WTC11 (cell line): Measurements from ENCODE around the gene ANP32E.

ENCODE experiments used
- AFF4 ChIP-seq: sonication (generic); formaldehyde crosslinking; IDR thresholded peaks from 2 replicates; pipeline ENCODE4 v1.8.1; 2023; ENCODE audit warnings: mild to moderate bottlenecking, missing genetic modification reagents, borderline replicate concordance
- ARID4B ChIP-seq: sonication (generic); formaldehyde crosslinking; IDR thresholded peaks from 2 replicates; pipeline ENCODE4 v1.8.0; 2023; ENCODE audit warnings: missing genetic modification reagents, mild to moderate bottlenecking, borderline replicate concordance
- ATF3 ChIP-seq: sonication (generic); formaldehyde crosslinking; conservative IDR thresholded peaks from 2 replicates; pipeline ENCODE4 v1.8.1; 2022; ENCODE audit warnings: mild to moderate bottlenecking, missing genetic modification reagents
- CTCF ChIP-seq: fragments of 200-600 bp; IDR thresholded peaks from 2 replicates; pipeline ENCODE4 v1.8.0; 2022; ENCODE audit warnings: antibody characterized with exemption
- ETV6 ChIP-seq: sonication (generic); formaldehyde crosslinking; IDR thresholded peaks from 2 replicates; pipeline ENCODE4 v1.8.1; 2022; ENCODE audit warnings: mild to moderate bottlenecking, missing genetic modification reagents
- FOXK1 ChIP-seq: sonication (generic); formaldehyde crosslinking; IDR thresholded peaks from 2 replicates; pipeline ENCODE4 v1.8.0; 2022; ENCODE audit warnings: mild to moderate bottlenecking, moderate library complexity, missing genetic modification reagents
- GABPB1 ChIP-seq: sonication (generic); formaldehyde crosslinking; IDR thresholded peaks from 2 replicates; pipeline ENCODE4 v1.8.1; 2023; ENCODE audit warnings: mild to moderate bottlenecking, missing genetic modification reagents
- MAX ChIP-seq: sonication (generic); formaldehyde crosslinking; IDR thresholded peaks from 2 replicates; pipeline ENCODE4 v1.8.0; 2022; ENCODE audit warnings: mild to moderate bottlenecking, missing genetic modification reagents
- PRDM15 ChIP-seq: sonication (generic); formaldehyde crosslinking; IDR thresholded peaks from 2 replicates; pipeline ENCODE4 v1.8.0; 2022; ENCODE audit warnings: missing genetic modification reagents
- TP53 ChIP-seq: sonication (generic); formaldehyde crosslinking; IDR thresholded peaks from 2 replicates; pipeline ENCODE4 v1.8.1; 2023; ENCODE audit warnings: mild to moderate bottlenecking, missing genetic modification reagents
- USF1 ChIP-seq: sonication (generic); formaldehyde crosslinking; IDR thresholded peaks from 2 replicates; pipeline ENCODE4 v1.8.0; 2022; ENCODE audit warnings: mild to moderate bottlenecking, missing genetic modification reagents
- ZBTB43 ChIP-seq: sonication (generic); formaldehyde crosslinking; IDR thresholded peaks from 2 replicates; pipeline ENCODE4 v1.8.1; 2023; ENCODE audit warnings: mild to moderate bottlenecking, missing genetic modification reagents
- ZNF121 ChIP-seq: sonication (generic); formaldehyde crosslinking; IDR thresholded peaks from 2 replicates; pipeline ENCODE4 v1.8.0; 2023; ENCODE audit warnings: missing genetic modification reagents

GRCh38 chr1:150224983-150225382, 10.9 kb downstream of the ANP32E start:
- TF ChIP-seq CTCF, result no peak
- TF ChIP-seq ARID4B (CRISPR knock-in tag), result no peak
- no peak for TF ChIP-seq USF1 (CRISPR knock-in tag)
- no peak for TF ChIP-seq PRDM15
- no peak for TF ChIP-seq AFF4 (CRISPR knock-in tag)
- no peak for TF ChIP-seq GABPB1
- no peak for TF ChIP-seq ZBTB43
- TF ChIP-seq ETV6 (CRISPR knock-in tag), result no peak
- TF ChIP-seq ATF3 (CRISPR knock-in tag), result no peak
- no peak for TF ChIP-seq MAX (CRISPR knock-in tag)
- no peak for TF ChIP-seq ZNF121 (CRISPR knock-in tag)
- no peak for TF ChIP-seq TP53 (CRISPR knock-in tag)
- no peak for TF ChIP-seq FOXK1 (CRISPR knock-in tag)
